ENCODE results near the gene HAUS8. TPM values are rescaled to one million over a fixed set of nuclear protein-coding genes. Genes with fewer than 3 reads are reported as not detected.
A peak's percentile ranks its signal among the peaks of the same experiment; 100 is the strongest.

HAUS8 gene
- total and polyA plus RNA-seq, 2 donors (not counting 1 experiment from before 2014, with no cell fraction given): 17.6 to 24.9 TPM

DNA sequence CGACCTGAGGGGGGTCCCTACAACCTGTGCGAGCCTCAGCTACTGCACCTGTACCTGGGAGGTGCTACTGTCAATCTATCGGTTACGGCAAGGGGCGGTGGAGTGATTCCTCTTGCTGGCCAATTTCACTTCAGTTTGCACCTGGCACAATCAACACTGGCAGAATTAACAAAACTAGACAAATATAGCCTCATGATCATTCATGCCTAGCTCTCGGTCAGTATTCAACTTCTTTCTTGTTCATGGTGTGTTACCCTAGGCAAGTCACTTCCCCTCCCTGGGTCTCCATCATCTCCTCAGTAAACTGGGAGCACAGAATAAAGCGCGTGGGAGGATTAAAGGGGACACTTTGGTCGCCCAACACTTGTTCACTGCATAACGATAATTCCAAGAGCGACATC lies 618 bp downstream of the HAUS8 start:
- Mint-ChIP-seq H3K27me3 (no peaks in the 10 kb centered on the region), H3K4me3 (peak overlapping the region; percentile 98), H3K4me1 (peaks cover 66% of the 10 kb centered on the region), H3K9me3 (ENCODE audit: insufficient read depth) (no peaks in the 10 kb centered on the region), H3K27ac (peak overlapping the region; percentile 99)
- 6% methylated on average over 10 of the region's 11 CpGs for WGBS (ENCODE audit: insufficient coverage)
- no peak for ATAC-seq (ENCODE audit: low read depth)
- ChIA-PET CTCF (interaction anchor here (0.5 to 3.5 kb wide), 6 partner anchors 9 to 1567 kb away, joined by 3 to 24 read pairs (median 5); partner anchors contain the start of gene ANKLE1), POLR2A (interaction anchor here (0.6 to 1.1 kb wide), 3 partner anchors 51 to 436 kb away, joined by 3 to 7 read pairs (median 3); no protein-coding TSS in a partner anchor)
- peaks cover 3 to 16% of the 10 kb centered on the region in 2 experiments for H3K36me3 ChIP-seq (replicated peaks in 1 of 2; ENCODE audit: control extremely low read depth in 1 of 2, control insufficient read depth in 1 of 2, extremely low read depth in 1 of 2, insufficient read depth in 2 of 2, low read length in 1 of 2)
- H3K4me3 ChIP-seq (ENCODE audit: control extremely low read depth in 1 of 5, extremely low read depth in 1 of 5, insufficient read depth in 1 of 5, low read depth in 2 of 5, low read length in 4 of 5): peak overlapping the region; percentile 77 to 93 (median 86)
- DNase-seq: peak; percentile 76
- H3K79me2 ChIP-seq (ENCODE audit: control insufficient read depth, insufficient read depth, low read length): peaks cover 92% of the 10 kb centered on the region
- H2AFZ ChIP-seq (ENCODE audit: insufficient read depth, low read depth, low read length, poor library complexity, severe bottlenecking): peak overlapping the region; percentile 87
- TF ChIP-seq EZH2 (IDR thresholded peaks at IDR 0.05; ENCODE audit: borderline replicate concordance, insufficient read depth, low read depth, low read length, poor library complexity, severe bottlenecking): no peak
- TF ChIP-seq, protein P1, sequence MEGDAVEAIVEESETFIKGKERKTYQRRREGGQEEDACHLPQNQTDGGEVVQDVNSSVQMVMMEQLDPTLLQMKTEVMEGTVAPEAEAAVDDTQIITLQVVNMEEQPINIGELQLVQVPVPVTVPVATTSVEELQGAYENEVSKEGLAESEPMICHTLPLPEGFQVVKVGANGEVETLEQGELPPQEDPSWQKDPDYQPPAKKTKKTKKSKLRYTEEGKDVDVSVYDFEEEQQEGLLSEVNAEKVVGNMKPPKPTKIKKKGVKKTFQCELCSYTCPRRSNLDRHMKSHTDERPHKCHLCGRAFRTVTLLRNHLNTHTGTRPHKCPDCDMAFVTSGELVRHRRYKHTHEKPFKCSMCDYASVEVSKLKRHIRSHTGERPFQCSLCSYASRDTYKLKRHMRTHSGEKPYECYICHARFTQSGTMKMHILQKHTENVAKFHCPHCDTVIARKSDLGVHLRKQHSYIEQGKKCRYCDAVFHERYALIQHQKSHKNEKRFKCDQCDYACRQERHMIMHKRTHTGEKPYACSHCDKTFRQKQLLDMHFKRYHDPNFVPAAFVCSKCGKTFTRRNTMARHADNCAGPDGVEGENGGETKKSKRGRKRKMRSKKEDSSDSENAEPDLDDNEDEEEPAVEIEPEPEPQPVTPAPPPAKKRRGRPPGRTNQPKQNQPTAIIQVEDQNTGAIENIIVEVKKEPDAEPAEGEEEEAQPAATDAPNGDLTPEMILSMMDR (IDR thresholded peaks at IDR 0.05): no peak
- peak overlapping the region; percentile 76 for H3K9ac ChIP-seq (ENCODE audit: low read length)
- intact Hi-C loops (cut with micrococcal nuclease): loop anchor here (1.0 to 5.0 kb wide), 8 partner anchors 16 to 1498 kb away; partner anchors contain the start of genes BABAM1, MRPL34, OCEL1 and UBA52
- peak overlapping the region; percentile 79 to 89 for H3K27ac ChIP-seq (ENCODE audit: low read length in 2 of 2)
- H3K4me1 ChIP-seq (ENCODE audit: control insufficient read depth in 2 of 2, insufficient read depth in 2 of 2, low read length in 2 of 2): peaks cover 41 to 59% of the 10 kb centered on the region in 2 donors
- H3K27me3 ChIP-seq (replicated peaks in 1 of 4; ENCODE audit: control extremely low read depth in 1 of 4, control insufficient read depth in 3 of 4, insufficient read depth in 4 of 4, low read length in 3 of 4): no peaks in the 10 kb centered on the region
- H4K20me1 ChIP-seq (ENCODE audit: control insufficient read depth, insufficient read depth, low read length, poor library complexity, severe bottlenecking): peaks cover 49% of the 10 kb centered on the region
- peak overlapping the region; percentile 79 for H3K4me2 ChIP-seq (replicated peaks; ENCODE audit: low read depth, low read length, poor library complexity, severe bottlenecking)
- no peaks in the 10 kb centered on the region for H3K9me3 ChIP-seq (ENCODE audit: control extremely low read depth in 1 of 3, control insufficient read depth in 2 of 3, insufficient read depth in 1 of 3, low read length in 2 of 3)
